Astrocyte (in vitro differentiated cells and primary cell): Measurements from ENCODE around the gene MYO1E. TPM values are rescaled to one million over a fixed set of nuclear protein-coding genes. Genes with fewer than 3 reads are reported as not detected.
A peak's percentile ranks its signal among the peaks of the same experiment; 100 is the strongest.

Source experiments
- DNase-seq: peaks from one replicate; pipeline ENCODE4 v3.0.0-alpha.2; 2010; ENCODE audit warnings: low read depth
- FAIRE-seq: peaks from 2 replicates; lab custom pipeline; 2011; peaks lifted over from hg19 to GRCh38; lab: Jason Lieb, UNC
- H2AFZ ChIP-seq: 2 replicates; pipeline ENCODE4 v1.6.0; 2012; ENCODE audit warnings: low read depth, low read length, inconsistent platforms
- H3K27ac ChIP-seq: 2 replicates; pipeline ENCODE4 v1.5.1; 2011; ENCODE audit warnings: low read depth, low read length, inconsistent platforms
- H3K27me3 ChIP-seq: 2 replicates; pipeline ENCODE4 v1.6.0; 2011; ENCODE audit warnings: low read length, inconsistent platforms; ENCODE audit not compliant: insufficient read depth
- H3K36me3 ChIP-seq: 2 replicates; pipeline ENCODE4 v1.5.1; 2011; ENCODE audit warnings: low read length, inconsistent platforms; ENCODE audit not compliant: insufficient read depth
- H3K4me1 ChIP-seq: 2 replicates; pipeline ENCODE4 v1.5.1; 2011; ENCODE audit warnings: low read length, inconsistent platforms; ENCODE audit not compliant: insufficient read depth
- H3K4me2 ChIP-seq: 2 replicates; pipeline ENCODE4 v1.6.0; 2012; ENCODE audit warnings: low read length, inconsistent platforms
- H3K4me3 ChIP-seq: 2 replicates; pipeline ENCODE4 v1.5.1; 2011; ENCODE audit warnings: low read depth, mild to moderate bottlenecking, low read length, inconsistent platforms; ENCODE audit not compliant: insufficient read depth
- H3K79me2 ChIP-seq: 2 replicates; pipeline ENCODE4 v1.6.0; 2012; ENCODE audit warnings: mild to moderate bottlenecking, low read length, inconsistent platforms; ENCODE audit not compliant: insufficient read depth
- H3K9ac ChIP-seq: 2 replicates; pipeline ENCODE4 v1.6.0; 2012; ENCODE audit warnings: mild to moderate bottlenecking, low read length, inconsistent platforms
- H3K9me3 ChIP-seq: 2 replicates; pipeline ENCODE4 v1.5.1; 2012; ENCODE audit warnings: low read depth, mild to moderate bottlenecking, low read length, inconsistent platforms; ENCODE audit not compliant: insufficient read depth
- H4K20me1 ChIP-seq: 2 replicates; pipeline ENCODE4 v1.6.0; 2012; ENCODE audit warnings: low read length, inconsistent platforms; ENCODE audit not compliant: insufficient read depth
- H3K27ac Mint-ChIP-seq: one replicate; pipeline ENCODE4 v1.8.0; 2021; ENCODE audit warnings: mild to moderate bottlenecking, mixed read lengths; ENCODE audit not compliant: unreplicated experiment
- H3K27me3 Mint-ChIP-seq: one replicate; pipeline ENCODE4 v1.8.0; 2021; ENCODE audit warnings: low read depth, mixed read lengths; ENCODE audit not compliant: unreplicated experiment
- H3K36me3 Mint-ChIP-seq: one replicate; pipeline ENCODE4 v1.8.0; 2021; ENCODE audit warnings: low read depth, mixed read lengths; ENCODE audit not compliant: unreplicated experiment
- H3K4me1 Mint-ChIP-seq: one replicate; pipeline ENCODE4 v1.8.0; 2021; ENCODE audit warnings: low read depth, mixed read lengths; ENCODE audit not compliant: unreplicated experiment
- H3K4me3 Mint-ChIP-seq: one replicate; pipeline ENCODE4 v1.8.0; 2021; ENCODE audit warnings: mild to moderate bottlenecking, moderate library complexity, mixed read lengths; ENCODE audit not compliant: unreplicated experiment
- H3K9me3 Mint-ChIP-seq: one replicate; pipeline ENCODE4 v1.8.0; 2021; ENCODE audit warnings: mild to moderate bottlenecking, mixed read lengths; ENCODE audit not compliant: unreplicated experiment
- CTCF ChIP-seq: IDR thresholded peaks from 2 replicates; pipeline ENCODE4 v1.5.1; 2011; ENCODE audit warnings: low read depth, mild to moderate bottlenecking, inconsistent platforms, low read length, moderate library complexity; ENCODE audit not compliant: insufficient read depth
- EZH2 ChIP-seq: IDR thresholded peaks from 2 replicates; pipeline ENCODE4 v1.6.1; 2012; ENCODE audit warnings: mild to moderate bottlenecking, low read length, inconsistent platforms; ENCODE audit not compliant: insufficient read depth
- total RNA-seq: library from RNA; stranded (reverse); gene quantifications from 2 replicates; pipeline ENCODE4 v1.2.1, GENCODE V29; 2021

MYO1E gene
- total RNA-seq, 1 donor from 2014 or later = 227 TPM

- H3K4me3 Mint-ChIP-seq = no peak overlapping the region
- peaks cover 26% of the 10 kb centered on the region for H3K4me1 Mint-ChIP-seq
- TF ChIP-seq EZH2 (no peak), CTCF (no peak)
- H4K20me1 ChIP-seq = peaks cover 87% of the 10 kb centered on the region
- no peak overlapping the region for H2AFZ ChIP-seq
- no peaks in the 10 kb centered on the region for H3K27me3 Mint-ChIP-seq
- peaks cover 98% of the 10 kb centered on the region for H3K79me2 ChIP-seq
- peak overlapping the region; percentile 2 for H3K27ac Mint-ChIP-seq
- no peaks in the 10 kb centered on the region for H3K36me3 ChIP-seq
- H3K36me3 Mint-ChIP-seq = peaks cover 3% of the 10 kb centered on the region
- H3K4me3 ChIP-seq = no peak overlapping the region
- no peaks in the 10 kb centered on the region for H3K9me3 ChIP-seq
- H3K27ac ChIP-seq = no peak overlapping the region
- H3K4me1 ChIP-seq = peaks cover 14% of the 10 kb centered on the region
- peaks cover 1% of the 10 kb centered on the region for H3K9me3 Mint-ChIP-seq
- DNase-seq (no peak), FAIRE-seq (no peak)
- H3K9ac ChIP-seq = no peak overlapping the region
- H3K4me2 ChIP-seq = no peak overlapping the region
- H3K27me3 ChIP-seq = no peaks in the 10 kb centered on the region
Measured at GRCh38 chr15:59362331-59362730, 10.3 kb downstream of the MYO1E start.

- no peak overlapping the region for H3K4me3 ChIP-seq
- no peak for FAIRE-seq
- H3K27ac Mint-ChIP-seq = peak overlapping the region; percentile 76
Measured at GRCh38 chr15:59360896-59361295, 11.8 kb downstream of the MYO1E start.

More at GRCh38 chr15:59360896-59361295, 11.8 kb downstream of the MYO1E start:
- Mint-ChIP-seq H3K27me3 (no peaks in the 10 kb centered on the region), H3K9me3 (peaks cover 1% of the 10 kb centered on the region), H3K4me1 (peaks cover 14% of the 10 kb centered on the region), H3K36me3 (peaks cover 2% of the 10 kb centered on the region), H3K4me3 (no peak overlapping the region)
- H3K36me3 ChIP-seq = no peaks in the 10 kb centered on the region
- DNase-seq = peak; percentile 39
- TF ChIP-seq CTCF = no peak
- TF ChIP-seq EZH2 = no peak
- H3K9ac ChIP-seq = no peak overlapping the region
- no peak overlapping the region for H3K27ac ChIP-seq
- H3K27me3 ChIP-seq = no peaks in the 10 kb centered on the region
- peaks cover 95% of the 10 kb centered on the region for H3K79me2 ChIP-seq
- peaks cover 3% of the 10 kb centered on the region for H3K4me1 ChIP-seq
- H2AFZ ChIP-seq = no peak overlapping the region
- H3K9me3 ChIP-seq = no peaks in the 10 kb centered on the region
- H3K4me2 ChIP-seq = no peak overlapping the region
- peaks cover 87% of the 10 kb centered on the region for H4K20me1 ChIP-seq
